ENCODE data around the gene SPECC1.

- TF ChIP-seq CTCF (IDR thresholded peaks at IDR 0.05) (no peak), POLR2A (IDR thresholded peaks at IDR 0.05) (no peak)
These were observed 180.1 kb downstream of the SPECC1 start for GRCh38 chr17:20189302-20189701.

All from lower leg skin (tissue), 3 donors.